Osteocyte (in vitro differentiated cells): ENCODE measurements around the gene IPPK. TPM values are rescaled to one million over a fixed set of nuclear protein-coding genes. Genes with fewer than 3 reads are reported as not detected.

Experiments
- DNase-seq: peaks from one replicate; pipeline ENCODE4 v3.0.0; 2021; ENCODE audit warnings: mixed read lengths; ENCODE audit not compliant: unreplicated experiment; ENCODE audit errors: extremely low spot score
- H3K27ac Mint-ChIP-seq: one replicate; pipeline ENCODE4 v1.8.0; 2021; ENCODE audit warnings: mild to moderate bottlenecking, mixed read lengths; ENCODE audit not compliant: unreplicated experiment
- H3K27me3 Mint-ChIP-seq: one replicate; pipeline ENCODE4 v1.8.0; 2021; ENCODE audit warnings: mixed read lengths; ENCODE audit not compliant: unreplicated experiment
- H3K36me3 Mint-ChIP-seq: one replicate; pipeline ENCODE4 v1.8.0; 2021; ENCODE audit warnings: mixed read lengths; ENCODE audit not compliant: unreplicated experiment
- H3K4me1 Mint-ChIP-seq: one replicate; pipeline ENCODE4 v1.8.0; 2021; ENCODE audit warnings: mixed read lengths; ENCODE audit not compliant: unreplicated experiment
- H3K4me3 Mint-ChIP-seq: one replicate; pipeline ENCODE4 v1.8.0; 2021; ENCODE audit warnings: mild to moderate bottlenecking, moderate library complexity, mixed read lengths; ENCODE audit not compliant: unreplicated experiment
- H3K9me3 Mint-ChIP-seq: one replicate; pipeline ENCODE4 v1.8.0; 2021; ENCODE audit warnings: mixed read lengths; ENCODE audit not compliant: unreplicated experiment
- CTCF ChIP-seq: fragments of 200-600 bp; sonication (generic); IDR thresholded peaks from 2 replicates; pipeline ENCODE4 v1.5.0; 2021; ENCODE audit warnings: antibody characterized with exemption, mild to moderate bottlenecking, moderate library complexity
- total RNA-seq: library from RNA; stranded (reverse); gene quantifications from 2 replicates; pipeline ENCODE4 v1.2.1, GENCODE V29; 2021

The IPPK gene
- total RNA-seq, 1 donor from 2014 or later = 6.4 TPM

GRCh38 chr9:92640398-92641091 is 29.4 kb downstream of the IPPK start:
- TF ChIP-seq CTCF = no peak
- peak; percentile 80 for DNase-seq
- Mint-ChIP-seq H3K4me1 (peaks cover 2% of the 10 kb centered on the region), H3K36me3 (peaks cover 48% of the 10 kb centered on the region), H3K27me3 (no peaks in the 10 kb centered on the region), H3K27ac (no peak overlapping the region), H3K4me3 (no peak overlapping the region), H3K9me3 (no peaks in the 10 kb centered on the region)

GRCh38 chr9:92639791-92640271 is 30.1 kb downstream of the IPPK start:
- no peaks in the 10 kb centered on the region for H3K27me3 Mint-ChIP-seq
- no peak overlapping the region for H3K27ac Mint-ChIP-seq
- DNase-seq = peak; percentile 75
- H3K4me1 Mint-ChIP-seq = peaks cover 2% of the 10 kb centered on the region
- TF ChIP-seq CTCF = no peak
- H3K9me3 Mint-ChIP-seq = no peaks in the 10 kb centered on the region
- peaks cover 43% of the 10 kb centered on the region for H3K36me3 Mint-ChIP-seq
- H3K4me3 Mint-ChIP-seq = no peak overlapping the region

- TF ChIP-seq CTCF = no peak
- Mint-ChIP-seq H3K27me3 (no peaks in the 10 kb centered on the region), H3K9me3 (no peaks in the 10 kb centered on the region), H3K27ac (no peak overlapping the region), H3K36me3 (peaks cover 38% of the 10 kb centered on the region), H3K4me3 (no peak overlapping the region), H3K4me1 (peaks cover 9% of the 10 kb centered on the region)
- DNase-seq = peak; percentile 42
Measured at GRCh38 chr9:92639124-92639523, 30.8 kb downstream of the IPPK start.

- DNase-seq = peak; percentile 75
- Mint-ChIP-seq H3K27ac (no peak overlapping the region), H3K4me3 (no peak overlapping the region), H3K27me3 (no peaks in the 10 kb centered on the region), H3K4me1 (peaks cover 11% of the 10 kb centered on the region), H3K9me3 (no peaks in the 10 kb centered on the region), H3K36me3 (peaks cover 35% of the 10 kb centered on the region)
- TF ChIP-seq CTCF = no peak
Measured at GRCh38 chr9:92638621-92639101, 31.3 kb downstream of the IPPK start.

- Mint-ChIP-seq H3K27ac (no peak overlapping the region), H3K27me3 (no peaks in the 10 kb centered on the region), H3K4me3 (no peak overlapping the region), H3K36me3 (peaks cover 35% of the 10 kb centered on the region), H3K9me3 (no peaks in the 10 kb centered on the region), H3K4me1 (peaks cover 11% of the 10 kb centered on the region)
- TF ChIP-seq CTCF = no peak
- DNase-seq = peak; percentile 82
Measured at GRCh38 chr9:92637886-92638620, 31.9 kb downstream of the IPPK start.
